OCI-LY3 (cell line): ENCODE results near the gene ZFP91.

Experiments used
- H2AFZ ChIP-seq: fragments of 200-600, 300-600 bp; shearing (Covaris generic); 2 replicates; pipeline ENCODE4 v1.6.0; 2014; ENCODE audit warnings: antibody characterized with exemption, low read depth, low read length
- H3K27ac ChIP-seq: fragments of 200-600, 300-600 bp; sonication (generic); 2 replicates; pipeline ENCODE4 v1.5.1; 2014; ENCODE audit warnings: mild to moderate bottlenecking, low read length, moderate library complexity, mixed read lengths
- H3K27me3 ChIP-seq: fragments of 200-600, 300-600 bp; sonication (generic); 2 replicates; pipeline ENCODE4 v1.6.1; 2014; ENCODE audit warnings: low read depth, low read length, mixed read lengths
- H3K36me3 ChIP-seq: fragments of 200-600, 300-600 bp; sonication (generic); replicated peaks from 2 replicates; pipeline ENCODE3; 2014; ENCODE audit warnings: low read depth, low read length, mixed read lengths
- H3K4me1 ChIP-seq: fragments of 300-600, 200-600 bp; sonication (generic); 2 replicates; pipeline ENCODE4 v1.6.1; 2014; ENCODE audit warnings: low read length, mixed read lengths
- H3K4me2 ChIP-seq: fragments of 200-600, 300-600 bp; sonication (generic); 2 replicates; pipeline ENCODE4 v1.6.1; 2014; ENCODE audit warnings: low read length, mixed read lengths
- H3K4me3 ChIP-seq: fragments of 300-600, 200-600 bp; sonication (generic); 2 replicates; pipeline ENCODE4 v1.5.1; 2014; ENCODE audit warnings: antibody characterized with exemption, mild to moderate bottlenecking, low read length, moderate library complexity
- H3K79me2 ChIP-seq: fragments of 300-600, 200-600 bp; shearing (Covaris generic); 2 replicates; pipeline ENCODE4 v1.6.1; 2014; ENCODE audit warnings: mild to moderate bottlenecking, low read length, mixed read lengths
- H3K9ac ChIP-seq: fragments of 300-600, 200-600 bp; shearing (Covaris generic); 2 replicates; pipeline ENCODE4 v1.6.0; 2014; ENCODE audit warnings: mild to moderate bottlenecking, low read length, moderate library complexity
- H3K9me3 ChIP-seq: fragments of 200-600, 300-600 bp; shearing (Covaris generic); 2 replicates; pipeline ENCODE4 v1.6.1; 2014; ENCODE audit warnings: low read length, mixed read lengths; ENCODE audit not compliant: insufficient read depth
- H4K20me1 ChIP-seq: fragments of 200-600, 300-600 bp; sonication (generic); 2 replicates; pipeline ENCODE4 v1.6.1; 2016; ENCODE audit warnings: low read length, mixed read lengths; ENCODE audit not compliant: insufficient read depth
- EZH2phosphoT487 ChIP-seq: fragments of 200-600 bp; shearing (Covaris generic); IDR thresholded peaks from 2 replicates; pipeline ENCODE4 v1.6.1; 2018; ENCODE audit warnings: antibody characterized with exemption, mixed run types, low read depth
- TF ChIP-seq, protein P1 (sequence below): fragments of 200-600, 300-600 bp; sonication (generic); IDR thresholded peaks from 2 replicates; pipeline ENCODE4 v1.5.1; 2014; ENCODE audit warnings: antibody characterized with exemption, low read length, low read depth

The ZFP91 gene

GRCh38 chr11:58549644-58550043 lies 29.2 kb upstream of the ZFP91 start:
- Histone ChIP-seq H3K4me3 (no peak overlapping the region), H3K4me2 (no peak overlapping the region), H3K27me3 (no peaks in the 10 kb centered on the region), H3K36me3 (peaks cover 46% of the 10 kb centered on the region), H3K27ac (no peak overlapping the region), H2AFZ (no peak overlapping the region), H3K4me1 (no peaks in the 10 kb centered on the region), H3K9ac (no peak overlapping the region), H3K79me2 (no peaks in the 10 kb centered on the region), H4K20me1 (no peaks in the 10 kb centered on the region), H3K9me3 (no peaks in the 10 kb centered on the region)
- TF ChIP-seq EZH2phosphoT487: no peak
- TF ChIP-seq, protein P1, sequence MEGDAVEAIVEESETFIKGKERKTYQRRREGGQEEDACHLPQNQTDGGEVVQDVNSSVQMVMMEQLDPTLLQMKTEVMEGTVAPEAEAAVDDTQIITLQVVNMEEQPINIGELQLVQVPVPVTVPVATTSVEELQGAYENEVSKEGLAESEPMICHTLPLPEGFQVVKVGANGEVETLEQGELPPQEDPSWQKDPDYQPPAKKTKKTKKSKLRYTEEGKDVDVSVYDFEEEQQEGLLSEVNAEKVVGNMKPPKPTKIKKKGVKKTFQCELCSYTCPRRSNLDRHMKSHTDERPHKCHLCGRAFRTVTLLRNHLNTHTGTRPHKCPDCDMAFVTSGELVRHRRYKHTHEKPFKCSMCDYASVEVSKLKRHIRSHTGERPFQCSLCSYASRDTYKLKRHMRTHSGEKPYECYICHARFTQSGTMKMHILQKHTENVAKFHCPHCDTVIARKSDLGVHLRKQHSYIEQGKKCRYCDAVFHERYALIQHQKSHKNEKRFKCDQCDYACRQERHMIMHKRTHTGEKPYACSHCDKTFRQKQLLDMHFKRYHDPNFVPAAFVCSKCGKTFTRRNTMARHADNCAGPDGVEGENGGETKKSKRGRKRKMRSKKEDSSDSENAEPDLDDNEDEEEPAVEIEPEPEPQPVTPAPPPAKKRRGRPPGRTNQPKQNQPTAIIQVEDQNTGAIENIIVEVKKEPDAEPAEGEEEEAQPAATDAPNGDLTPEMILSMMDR: no peak

- Histone ChIP-seq H3K9me3 (no peaks in the 10 kb centered on the region), H3K27ac (no peak overlapping the region), H3K79me2 (no peaks in the 10 kb centered on the region), H3K4me2 (no peak overlapping the region), H3K4me3 (no peak overlapping the region), H3K36me3 (peaks cover 16% of the 10 kb centered on the region), H3K9ac (no peak overlapping the region), H3K4me1 (peaks cover 29% of the 10 kb centered on the region), H3K27me3 (no peaks in the 10 kb centered on the region), H2AFZ (no peak overlapping the region), H4K20me1 (peaks cover 6% of the 10 kb centered on the region; the same call in 1 of the 2 replicates)
- TF ChIP-seq, protein P1: no peak
- TF ChIP-seq EZH2phosphoT487: no peak
These were observed 18.0 kb upstream of the ZFP91 start for GRCh38 chr11:58560842-58561241.

DNA sequence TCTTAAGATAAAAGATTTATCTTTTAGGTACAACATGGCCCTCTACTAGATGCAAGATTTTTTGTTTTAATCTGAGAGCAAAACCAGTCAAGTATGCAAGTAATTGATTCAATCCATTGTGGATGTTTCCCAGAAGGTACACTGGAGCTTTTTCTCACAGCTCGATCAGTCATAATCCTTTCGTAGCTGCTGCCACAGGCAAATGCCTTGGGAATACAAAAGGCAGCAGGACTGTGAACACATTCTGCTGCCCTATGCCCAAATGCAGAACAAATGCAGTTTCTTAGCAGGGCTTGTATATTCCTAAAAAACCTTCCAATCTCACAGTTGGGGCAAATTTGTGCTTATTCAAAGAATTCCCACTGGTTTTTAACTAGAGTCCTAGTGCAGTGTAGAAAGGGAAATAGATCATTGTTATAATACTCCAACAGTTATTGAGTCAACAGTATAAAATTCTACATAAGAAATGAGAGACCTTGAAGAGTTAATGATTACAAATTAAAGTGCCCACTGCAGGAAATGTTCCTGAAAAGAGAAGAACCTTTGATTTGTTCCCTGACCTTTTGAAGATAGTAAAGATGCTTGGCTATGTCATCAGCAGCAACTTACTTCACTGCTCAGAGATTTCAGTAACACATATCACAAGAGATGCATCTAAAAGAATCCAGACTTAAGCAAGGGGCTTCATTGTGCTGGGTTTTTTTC lies 17.3 kb upstream of the ZFP91 start:
- Histone ChIP-seq H4K20me1 (peaks cover 6% of the 10 kb centered on the region; the same call in 1 of the 2 replicates), H3K79me2 (no peaks in the 10 kb centered on the region), H3K4me3 (no peak overlapping the region), H3K4me1 (peaks cover 29% of the 10 kb centered on the region), H3K9me3 (no peaks in the 10 kb centered on the region), H3K27ac (no peak overlapping the region), H3K27me3 (no peaks in the 10 kb centered on the region), H3K9ac (no peak overlapping the region), H3K36me3 (peaks cover 16% of the 10 kb centered on the region), H2AFZ (no peak overlapping the region), H3K4me2 (no peak overlapping the region)
- no peak for TF ChIP-seq EZH2phosphoT487
- TF ChIP-seq, protein P1: no peak

DNA sequence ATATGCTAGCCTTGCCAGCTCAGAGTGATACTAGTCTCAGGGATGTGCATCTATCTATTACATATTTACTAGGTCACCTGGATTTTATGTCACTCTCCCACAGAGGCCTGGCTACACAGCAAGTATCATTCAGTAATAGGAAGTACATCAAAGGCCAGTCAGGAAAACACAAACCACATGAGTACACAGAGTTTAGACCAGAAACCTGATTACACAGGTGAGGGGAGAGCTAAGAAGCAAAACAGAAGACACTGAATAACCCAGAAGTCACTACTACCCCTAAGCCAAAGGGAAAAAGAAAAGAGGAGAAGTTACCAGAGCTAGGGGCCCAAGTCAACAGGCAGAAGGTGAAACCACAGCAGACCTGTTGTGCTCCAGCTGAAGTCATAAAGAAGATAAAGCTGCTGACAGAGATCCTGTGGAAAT lies 16.5 kb upstream of the ZFP91 start:
- no peaks in the 10 kb centered on the region for H3K9me3 ChIP-seq
- TF ChIP-seq, protein P1: no peak
- H3K9ac ChIP-seq: no peak overlapping the region
- no peak overlapping the region for H2AFZ ChIP-seq
- H3K36me3 ChIP-seq: peaks cover 16% of the 10 kb centered on the region
- H3K79me2 ChIP-seq: no peaks in the 10 kb centered on the region
- H4K20me1 ChIP-seq: peaks cover 6% of the 10 kb centered on the region; the same call in 1 of the 2 replicates
- 0 out of 2 replicates have a peak overlapping the region, but pooled peaks have one; percentile 7 for H3K27ac ChIP-seq
- H3K4me1 ChIP-seq: peaks cover 29% of the 10 kb centered on the region
- H3K4me2 ChIP-seq: peak overlapping the region; percentile 21
- H3K4me3 ChIP-seq: no peak overlapping the region
- no peaks in the 10 kb centered on the region for H3K27me3 ChIP-seq
